NCI-H2171 (cell line): Measurements from ENCODE around the gene LMF1.
"Not testable (repeated sequence)": the region's sequence is repeated elsewhere in the genome, so short reads cannot be mapped to it uniquely, and the experiment has no call there.

ENCODE experiments used
- DNase-seq: peaks from one replicate; lab custom pipeline; 2025; lab: John Stamatoyannopoulos, UW

The LMF1 gene

DNA sequence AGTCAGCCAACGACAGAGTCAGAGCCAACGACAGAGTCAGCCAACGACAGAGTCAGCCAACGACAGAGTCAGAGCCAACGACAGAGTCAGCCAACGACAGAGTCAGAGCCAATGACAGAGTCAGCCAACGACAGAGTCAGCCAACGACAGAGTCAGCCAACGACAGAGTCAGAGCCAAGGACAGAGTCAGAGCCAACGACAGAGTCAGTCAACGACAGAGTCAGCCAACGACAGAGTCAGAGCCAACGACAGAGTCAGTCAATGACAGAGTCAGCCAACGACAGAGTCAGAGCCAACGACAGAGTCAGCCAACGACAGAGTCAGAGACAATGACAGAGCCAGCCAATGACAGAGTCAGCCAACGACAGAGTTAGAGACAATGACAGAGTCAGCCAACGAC, 22.0 kb downstream of the LMF1 start:
- DNase-seq, result not testable (repeated sequence)

DNA sequence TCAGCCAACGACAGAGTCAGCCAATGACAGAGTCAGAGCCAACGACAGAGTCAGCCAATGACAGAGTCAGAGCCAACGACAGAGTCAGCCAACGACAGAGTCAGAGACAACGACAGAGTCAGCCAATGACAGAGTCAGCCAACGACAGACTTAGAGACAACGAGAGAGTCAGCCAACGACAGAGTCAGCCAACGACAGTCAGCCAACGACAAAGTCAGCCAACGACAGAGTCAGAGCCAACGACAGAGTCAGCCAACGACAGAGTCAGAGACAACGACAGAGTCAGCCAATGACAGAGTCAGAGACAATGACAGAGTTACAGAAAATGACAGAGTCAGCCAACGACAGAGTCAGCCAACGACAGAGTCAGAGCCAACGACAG, 22.9 kb downstream of the LMF1 start:
- not testable (repeated sequence) for DNase-seq

DNA sequence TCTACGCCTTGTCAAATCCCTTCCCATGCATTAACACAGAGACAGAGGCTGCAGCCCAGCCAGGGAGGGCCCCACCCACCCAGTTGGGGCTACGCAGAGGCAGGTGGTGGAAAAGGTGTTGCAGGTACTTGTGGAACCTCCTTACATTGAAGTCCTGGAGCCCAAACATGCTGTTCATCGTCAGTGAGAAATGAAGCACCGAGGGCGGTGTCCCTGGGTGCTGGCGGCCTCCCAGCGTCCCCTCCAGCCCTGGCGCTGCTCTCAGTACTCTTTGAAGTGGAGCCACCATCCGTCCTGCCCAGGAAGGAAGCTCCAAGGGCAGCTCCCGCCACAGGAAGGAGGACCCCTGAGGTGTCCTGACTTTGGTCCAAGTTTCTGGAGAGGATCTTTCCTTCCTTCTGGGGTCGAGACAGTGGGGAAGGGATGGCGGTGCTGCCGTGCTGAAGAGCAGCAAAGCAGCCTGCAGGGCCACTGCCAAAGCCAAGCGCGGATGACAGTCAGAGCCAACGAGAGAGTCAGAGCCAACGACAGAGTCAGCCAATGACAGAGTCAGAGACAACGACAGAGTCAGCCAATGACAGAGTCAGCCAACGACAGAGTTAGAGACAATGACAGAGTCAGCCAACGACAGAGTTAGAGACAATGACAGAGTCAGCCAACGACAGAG, 23.4 kb downstream of the LMF1 start:
- DNase-seq, result no peak

DNA sequence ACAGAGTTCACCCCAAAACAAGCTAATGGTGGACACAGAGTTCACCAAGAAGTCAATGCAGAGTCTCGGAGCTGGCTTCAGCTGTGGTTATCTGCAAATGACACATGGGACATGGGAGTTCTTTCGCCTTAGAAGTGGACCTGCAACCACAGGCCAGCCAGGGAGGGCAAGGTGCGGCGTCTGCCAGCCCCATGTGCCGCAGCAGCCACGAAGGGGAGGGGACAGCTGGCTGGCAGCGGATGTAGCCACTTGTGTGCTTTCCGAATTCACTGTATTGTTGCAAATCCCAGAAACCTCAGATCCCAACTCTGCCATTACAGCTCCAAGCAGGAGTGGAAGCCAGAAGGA, 24.8 kb downstream of the LMF1 start:
- DNase-seq, result no peak

DNA sequence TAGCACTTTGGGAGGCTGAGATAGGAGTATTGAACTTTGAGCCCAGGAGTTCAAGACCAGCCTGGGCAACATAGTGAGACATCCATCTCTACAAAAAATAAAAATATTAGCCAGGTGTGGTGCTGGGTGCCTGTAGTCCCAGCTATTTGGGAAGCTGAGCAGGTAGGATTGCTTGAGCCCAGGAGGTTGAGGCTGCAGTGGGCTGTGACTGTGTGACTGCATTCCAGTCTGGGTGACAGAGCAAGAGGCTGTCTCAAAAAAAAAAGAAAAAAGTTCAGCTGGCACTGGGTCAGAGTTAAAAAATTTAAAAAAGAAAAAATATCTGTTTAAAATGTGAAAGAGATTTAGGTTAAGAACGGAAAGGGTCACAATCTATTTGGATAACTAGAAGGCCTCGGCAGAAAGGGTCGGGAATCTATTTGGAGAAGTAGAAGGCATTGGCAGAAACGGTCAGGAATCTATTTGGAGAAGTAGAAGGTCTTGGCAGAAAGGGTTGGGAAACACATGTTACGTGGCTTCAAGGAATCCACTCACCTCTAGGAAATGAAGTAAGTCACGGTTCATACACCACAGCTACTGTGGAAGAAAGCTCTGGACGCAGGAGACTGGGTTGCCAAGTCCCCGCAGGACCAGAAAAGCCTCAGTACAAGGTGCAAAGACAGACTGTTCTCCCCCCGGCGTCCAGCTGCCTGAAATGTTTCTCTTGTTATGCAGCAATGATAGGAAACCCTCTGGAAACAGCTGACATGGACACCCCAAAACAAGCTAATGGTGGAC, 25.3 kb downstream of the LMF1 start:
- no peak for DNase-seq

DNA sequence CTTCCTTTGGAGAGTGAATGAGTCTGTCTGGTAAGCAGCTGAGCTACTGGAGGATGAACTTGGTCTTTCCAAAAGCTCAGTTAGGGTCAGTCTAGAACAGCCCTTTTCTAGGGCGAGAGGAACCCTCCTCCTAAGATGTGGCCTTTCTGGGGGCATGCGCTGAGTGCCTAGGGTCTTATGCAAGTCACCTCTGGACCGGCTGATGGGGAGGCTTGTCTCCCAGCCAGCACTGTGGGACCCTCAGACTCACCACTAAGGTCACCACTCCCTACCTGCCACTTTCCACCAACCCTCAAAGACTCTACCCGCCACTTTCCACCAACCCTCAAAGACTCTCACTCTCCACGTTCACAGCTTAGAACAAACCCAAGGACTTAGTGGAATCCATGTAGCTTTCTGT, 26.8 kb downstream of the LMF1 start:
- no peak for DNase-seq

DNA sequence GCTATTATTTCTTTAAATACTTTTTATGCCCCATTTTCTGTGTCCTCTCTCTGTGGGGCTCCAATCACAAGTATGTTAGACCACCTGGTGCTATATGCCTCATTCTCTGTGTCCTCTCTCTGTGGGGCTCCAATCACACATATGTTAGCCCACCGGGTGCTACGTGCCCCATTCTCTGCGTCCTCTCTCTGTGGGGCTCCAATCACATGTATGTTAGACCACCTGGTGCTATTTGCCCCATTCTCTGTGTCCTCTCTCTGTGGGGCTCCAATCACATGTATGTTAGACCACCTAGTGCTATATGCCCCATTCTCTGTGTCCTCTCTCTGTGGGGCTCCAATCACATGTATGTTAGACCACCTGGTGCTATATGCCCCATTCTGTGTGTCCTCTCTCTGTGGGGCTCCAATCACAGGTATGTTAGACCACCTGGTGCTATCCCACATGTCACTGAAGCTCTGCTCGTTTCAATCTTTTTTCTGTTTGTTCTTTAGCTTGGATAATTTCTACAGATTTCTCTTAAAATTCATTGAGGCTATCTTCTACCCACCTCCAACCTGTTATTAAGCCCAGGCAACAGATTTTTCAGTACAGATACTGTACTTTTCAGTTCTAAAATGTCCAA, 28.2 kb downstream of the LMF1 start:
- no peak for DNase-seq

DNA sequence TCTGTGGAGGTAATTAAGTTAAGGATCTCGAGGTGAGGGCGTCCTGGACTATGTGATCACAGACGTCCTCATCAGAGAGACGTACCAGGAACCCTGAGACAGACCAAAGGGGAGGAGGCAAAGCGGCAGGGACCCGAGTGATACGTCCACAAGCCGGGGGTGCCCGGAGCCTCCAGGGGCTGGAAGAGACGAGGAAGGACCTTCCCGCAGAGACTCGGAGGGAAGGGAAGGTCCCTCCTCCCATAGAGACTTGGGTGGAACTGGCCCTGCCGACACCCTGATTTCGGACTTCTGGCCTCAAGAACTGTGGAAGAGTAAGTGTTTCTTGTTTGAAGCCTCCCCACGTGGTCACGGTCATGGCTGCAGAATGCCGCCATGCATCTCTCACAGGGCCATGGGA, 30.8 kb downstream of the LMF1 start:
- DNase-seq, result no peak

DNA sequence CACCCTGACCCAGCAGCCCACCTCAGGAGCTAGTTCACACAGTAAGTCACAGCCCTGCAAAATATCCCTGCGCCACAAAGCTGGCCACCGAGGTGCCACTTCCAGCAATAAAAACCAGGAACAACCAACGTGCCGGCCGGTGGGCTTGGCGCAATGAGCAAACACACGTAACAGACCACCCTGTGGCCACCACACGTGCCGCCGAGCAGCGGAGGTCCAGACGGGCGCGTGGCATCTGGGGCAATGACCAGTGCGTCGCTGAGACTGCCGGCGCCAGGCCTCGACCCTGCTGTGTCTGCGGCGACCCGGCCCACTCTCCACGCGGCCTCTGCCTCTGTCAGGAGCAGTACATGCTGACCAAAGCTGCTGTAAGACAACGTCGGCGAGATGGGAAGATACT, 31.5 kb downstream of the LMF1 start:
- DNase-seq, result no peak

DNA sequence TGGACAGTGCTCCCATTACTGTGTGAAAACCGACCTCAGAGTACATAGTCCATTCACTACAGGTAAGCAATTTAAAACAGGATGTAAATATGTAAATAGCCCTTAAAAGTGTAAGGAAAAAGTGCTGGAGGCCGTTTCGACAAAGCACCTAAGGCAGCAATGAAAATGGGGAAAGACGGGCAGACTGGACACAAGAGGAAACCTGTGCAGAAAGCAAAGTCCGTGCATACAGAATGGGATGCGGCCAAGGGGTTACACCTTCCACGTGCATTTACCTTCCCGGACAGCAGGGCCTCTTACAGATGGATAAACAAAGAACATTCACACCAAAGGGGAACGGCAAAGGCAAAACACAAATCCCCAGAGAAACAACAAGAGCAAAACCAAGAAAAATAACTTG, 32.0 kb downstream of the LMF1 start:
- DNase-seq, result no peak

DNA sequence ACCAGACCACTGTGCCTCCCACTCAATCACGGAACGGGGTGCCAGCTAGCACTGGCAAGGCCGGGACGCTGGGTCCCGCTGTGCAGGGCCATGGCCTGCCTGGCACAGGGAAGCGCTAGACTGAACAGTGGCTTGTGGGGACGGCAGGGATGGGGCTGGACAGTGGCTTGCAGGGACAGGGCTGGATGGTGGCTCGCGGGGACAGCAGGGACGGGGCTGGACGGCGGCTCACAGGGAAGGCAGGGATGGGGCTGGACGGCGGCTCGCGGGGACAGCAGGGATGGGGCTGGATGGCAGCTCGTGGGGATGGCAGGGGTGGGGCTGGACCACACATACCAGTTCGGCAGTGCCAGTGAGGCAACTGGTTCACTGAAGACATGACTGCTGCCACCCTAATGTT, 32.6 kb downstream of the LMF1 start:
- DNase-seq, result no peak

DNA sequence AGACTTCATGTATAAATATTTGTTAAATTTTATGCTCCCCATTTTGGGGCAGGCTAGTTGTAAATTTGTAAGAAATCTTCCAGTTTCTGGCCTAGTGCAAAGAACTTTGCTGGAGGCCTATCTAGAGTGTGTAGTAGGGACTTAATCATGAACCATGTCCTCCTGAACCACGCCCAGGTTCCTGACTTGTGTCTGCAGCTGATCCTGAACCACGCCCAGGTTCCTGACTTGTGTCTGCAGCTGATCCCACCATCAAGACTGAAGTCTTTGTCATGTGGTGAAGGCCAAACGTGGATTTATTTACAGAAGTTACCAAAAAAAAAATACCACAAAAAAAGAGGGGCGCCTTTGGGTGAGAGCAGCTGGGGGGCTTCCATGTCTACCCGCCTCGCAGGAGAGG, 33.1 kb downstream of the LMF1 start:
- no peak for DNase-seq

DNA sequence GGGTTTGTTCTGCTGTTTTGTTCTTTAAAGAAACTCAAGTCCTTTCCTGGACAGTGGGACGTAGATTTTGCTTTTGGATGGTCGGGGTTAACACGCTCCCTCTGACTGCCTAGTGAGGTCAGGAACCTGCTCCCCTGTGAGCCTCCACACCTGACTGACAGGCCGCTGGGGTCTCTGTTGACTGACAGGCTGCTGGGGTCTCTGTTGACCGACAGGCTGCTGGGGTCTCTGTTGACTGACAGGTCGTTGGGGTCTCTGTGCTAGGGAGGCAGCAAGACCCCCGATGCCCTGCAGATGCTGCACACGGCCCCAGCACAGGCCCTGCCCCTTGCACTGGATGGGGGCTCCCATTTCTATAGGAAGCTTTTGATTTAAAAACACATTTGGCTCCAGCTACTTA, 33.5 kb downstream of the LMF1 start:
- no peak for DNase-seq

DNA sequence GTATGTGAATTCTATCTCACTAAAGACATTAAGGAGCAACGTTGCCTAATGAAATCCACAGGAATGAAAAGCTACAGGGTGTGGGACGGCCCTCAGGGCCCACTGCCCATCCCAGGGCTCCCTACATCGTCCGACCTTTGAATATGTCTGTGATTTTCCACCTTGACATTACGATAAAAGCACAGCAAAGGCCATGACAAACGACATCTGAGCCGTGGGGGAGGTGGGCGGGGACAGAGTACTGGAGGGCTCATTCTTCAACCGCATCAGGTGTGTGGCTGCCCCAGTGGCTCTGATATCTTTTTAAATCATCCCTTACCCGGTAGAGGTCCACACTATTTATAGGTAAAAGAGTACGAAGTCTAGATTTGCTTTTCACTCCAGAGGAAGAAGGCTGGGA, 35.1 kb downstream of the LMF1 start:
- DNase-seq, result no peak

DNA sequence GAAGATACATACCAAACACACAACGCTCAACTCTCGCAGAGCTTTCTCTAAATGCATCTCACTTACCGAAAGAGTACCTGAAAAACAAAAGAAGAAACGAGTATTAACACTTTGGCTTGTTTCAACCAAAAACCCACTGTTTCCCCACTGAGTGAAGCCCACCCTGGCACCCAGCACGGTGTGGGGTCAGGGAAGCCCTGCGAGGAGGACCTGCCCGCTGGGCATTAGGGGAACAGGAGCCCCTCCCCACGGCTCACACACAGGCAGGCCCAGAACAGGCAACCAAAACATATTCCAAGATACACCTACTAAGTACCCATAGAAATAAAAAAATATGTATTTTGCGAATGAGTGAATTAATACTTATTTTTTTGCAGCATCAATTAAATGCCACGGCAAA, 36.6 kb downstream of the LMF1 start:
- no peak for DNase-seq

DNA sequence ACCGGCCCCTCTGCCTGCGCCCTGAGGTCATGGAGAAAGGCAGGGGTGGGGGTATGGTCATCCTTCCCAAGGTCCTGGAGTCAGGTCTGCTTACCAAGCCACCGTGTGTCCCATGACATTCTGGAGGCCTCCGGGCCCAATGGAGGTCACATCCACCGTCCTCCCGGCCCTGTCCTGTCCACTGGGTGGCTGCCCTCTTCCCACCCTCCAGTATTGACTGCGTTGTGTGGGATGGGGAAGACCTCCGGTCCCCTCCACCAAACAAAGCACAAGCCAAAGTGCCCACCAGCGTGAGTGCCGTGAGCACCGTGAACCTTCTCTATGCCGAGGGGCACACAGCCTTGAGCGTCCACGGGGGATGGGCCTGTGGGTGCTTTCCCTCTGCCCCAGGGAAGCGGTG, 37.2 kb downstream of the LMF1 start:
- no peak for DNase-seq

DNA sequence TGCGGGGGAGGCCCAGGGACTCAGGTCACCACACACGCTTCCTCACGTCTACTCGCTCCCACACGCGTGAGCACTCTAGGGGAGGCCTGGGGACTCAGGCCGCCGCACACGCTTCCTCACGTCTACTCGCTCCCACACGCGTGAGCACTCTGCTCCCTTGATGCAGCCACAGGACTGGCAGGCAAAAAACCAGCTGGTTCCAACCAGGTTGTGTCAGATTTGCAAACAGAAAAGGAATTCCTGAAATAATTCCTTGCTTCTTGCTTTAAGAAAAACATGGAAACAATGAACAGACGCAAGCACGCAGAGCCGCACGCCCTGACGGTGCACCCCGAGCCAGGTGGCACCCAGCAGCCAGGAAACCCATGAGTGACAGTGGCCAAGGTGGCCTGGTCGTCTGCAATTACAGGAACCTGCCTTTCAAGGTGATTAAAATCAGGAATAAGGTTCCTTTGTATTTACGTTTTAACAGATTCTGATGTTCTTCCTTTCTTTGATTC, 37.9 kb downstream of the LMF1 start:
- no peak for DNase-seq

DNA sequence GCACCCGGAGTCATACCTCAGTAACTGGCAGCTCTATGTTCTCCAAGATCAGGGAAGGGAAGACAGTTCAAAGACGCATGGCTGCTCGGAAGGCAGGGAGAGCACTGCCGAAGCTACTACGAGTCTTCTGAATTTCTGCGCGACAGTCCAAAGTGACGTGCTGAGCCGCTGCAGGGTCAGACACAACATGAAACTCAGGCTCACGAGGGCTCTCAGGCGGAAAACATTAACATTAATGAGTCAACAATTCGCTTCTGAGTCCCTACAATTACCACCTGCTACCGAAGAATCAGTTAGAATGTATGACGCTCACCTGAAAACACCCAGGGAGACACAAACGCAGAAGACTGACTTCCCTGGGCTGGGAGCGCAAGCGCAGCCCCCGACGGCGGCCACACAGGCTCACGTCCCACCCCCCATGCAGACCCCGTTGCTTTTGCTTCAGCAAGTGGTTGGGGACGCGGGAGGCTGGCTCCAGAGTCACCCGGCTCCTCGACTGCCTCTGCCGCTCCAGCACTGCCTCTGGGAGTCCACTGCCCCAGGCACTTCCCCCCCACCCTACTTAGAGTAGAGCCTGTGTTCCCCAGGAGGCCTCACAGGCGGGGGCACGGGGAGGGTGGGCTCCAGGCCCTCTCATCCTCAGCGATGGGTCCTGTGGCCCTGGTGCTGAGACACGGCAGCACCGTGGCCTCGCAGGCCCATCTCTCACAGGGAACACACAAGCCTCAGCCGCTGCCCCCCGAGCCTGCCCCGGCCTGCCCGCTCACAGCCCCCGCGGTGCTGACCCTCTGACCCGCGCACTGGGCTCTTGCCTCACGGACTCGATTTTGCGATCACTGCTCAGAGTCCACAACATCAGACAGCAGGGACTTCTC, 38.9 kb downstream of the LMF1 start:
- DNase-seq, result no peak

DNA sequence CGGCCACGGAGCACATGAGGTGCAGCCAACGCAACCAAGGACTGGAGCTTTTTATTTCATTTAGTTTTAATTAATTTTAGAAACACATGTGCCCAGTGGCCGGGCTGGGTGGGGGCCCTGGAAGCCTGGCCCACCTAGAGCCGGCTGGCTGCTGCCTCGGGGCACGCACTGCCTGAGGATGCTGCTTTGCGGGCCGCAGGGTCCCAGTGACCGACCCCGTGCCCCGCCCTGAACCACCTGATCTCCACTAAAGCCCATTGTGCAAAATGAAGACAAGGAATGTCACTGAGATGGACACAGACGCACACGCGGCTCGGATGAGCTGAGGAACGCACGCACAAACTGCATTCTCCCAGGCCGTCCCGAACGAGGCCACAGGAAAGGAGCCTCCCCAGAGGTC, 39.6 kb downstream of the LMF1 start:
- no peak for DNase-seq

DNA sequence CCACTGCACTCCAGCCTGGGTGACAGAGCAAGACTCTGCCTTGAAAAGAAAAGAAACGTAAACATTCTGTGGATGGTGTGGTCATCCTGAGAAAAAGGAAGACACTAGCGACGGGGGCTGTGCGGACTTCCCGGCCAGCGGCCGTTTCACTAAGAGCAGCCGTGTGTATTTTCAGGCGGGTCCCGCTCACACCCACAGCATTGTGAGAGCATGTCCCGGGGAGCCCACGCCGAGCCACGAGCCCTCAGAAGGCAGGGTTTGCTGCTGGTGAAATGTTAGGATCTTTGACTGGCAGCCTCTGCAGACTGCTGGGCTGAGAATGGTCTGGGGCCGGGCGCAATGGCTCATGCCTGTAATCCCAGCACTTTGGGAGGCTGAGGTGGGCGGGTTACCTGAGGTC, 40.3 kb downstream of the LMF1 start:
- DNase-seq, result no peak

DNA sequence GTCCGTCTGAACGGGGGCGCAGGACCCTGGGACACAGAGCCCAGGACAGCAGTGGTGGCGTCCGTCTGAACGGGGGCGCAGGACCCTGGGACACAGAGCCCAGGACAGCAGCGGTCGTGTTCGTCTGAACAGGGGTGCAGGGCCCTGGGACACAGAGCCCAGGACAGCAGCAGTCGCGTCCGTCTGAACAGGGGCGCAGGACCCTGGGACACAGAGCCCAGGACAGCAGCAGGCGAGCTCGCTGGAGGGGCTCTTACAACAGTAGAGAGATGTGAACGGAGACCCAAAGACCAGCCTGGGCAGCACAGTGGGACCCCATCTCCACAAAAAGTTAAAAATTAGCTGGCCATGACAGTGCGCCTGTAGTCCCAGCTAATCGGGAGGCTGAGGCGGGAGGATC, 40.7 kb downstream of the LMF1 start:
- DNase-seq, result no peak
